ENCODE results near the gene ACTN4. TPM values are rescaled to one million over a fixed set of nuclear protein-coding genes. Genes with fewer than 3 reads are reported as not detected.

The ACTN4 gene
- total RNA-seq, 1 donor from 2014 or later = 975 TPM

- H3K9me3 Mint-ChIP-seq (ENCODE audit: unreplicated experiment) = peaks cover 3% of the 10 kb centered on the region
- H3K36me3 Mint-ChIP-seq (ENCODE audit: unreplicated experiment) = no peaks in the 10 kb centered on the region
- no peak for TF ChIP-seq CTCF (IDR thresholded peaks at IDR 0.05; ENCODE audit: partially characterized antibody, unreplicated experiment)
- H3K27ac Mint-ChIP-seq (ENCODE audit: unreplicated experiment) = peak overlapping the region; percentile 48
- no peak overlapping the region for H3K4me3 Mint-ChIP-seq (ENCODE audit: unreplicated experiment)
- peaks cover 7% of the 10 kb centered on the region for H3K4me1 Mint-ChIP-seq (ENCODE audit: low read depth, unreplicated experiment)
- no peak for DNase-seq
- H3K27me3 Mint-ChIP-seq (ENCODE audit: unreplicated experiment) = peaks cover 4% of the 10 kb centered on the region
Measured at GRCh38 chr19:38635483-38636399, 11.7 kb upstream of the ACTN4 start.

DNA sequence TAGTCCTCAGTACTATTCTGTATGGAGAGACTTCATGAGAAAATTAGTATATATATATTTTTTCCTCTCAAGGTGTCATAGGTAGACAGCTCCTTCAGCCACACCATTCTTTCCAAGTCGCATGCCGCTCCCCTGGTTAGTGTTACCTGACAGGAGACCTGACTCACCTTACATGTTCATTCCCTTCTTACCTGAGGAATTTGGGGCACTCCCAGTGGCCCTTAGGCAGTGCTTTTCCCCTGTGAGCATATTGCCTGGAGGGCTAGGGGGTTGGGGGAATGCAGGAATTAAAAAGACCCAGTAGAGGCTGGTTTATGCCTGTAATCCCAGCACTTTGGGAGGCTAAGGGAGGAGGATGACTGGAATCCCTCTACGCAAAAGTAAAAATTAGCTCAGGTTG lies 9.0 kb upstream of the ACTN4 start:
- Mint-ChIP-seq H3K9me3 (ENCODE audit: unreplicated experiment) (peaks cover under 1% of the 10 kb centered on the region), H3K36me3 (ENCODE audit: unreplicated experiment) (no peaks in the 10 kb centered on the region), H3K27ac (ENCODE audit: unreplicated experiment) (no peak overlapping the region), H3K27me3 (ENCODE audit: unreplicated experiment) (no peaks in the 10 kb centered on the region), H3K4me3 (ENCODE audit: unreplicated experiment) (no peak overlapping the region), H3K4me1 (ENCODE audit: low read depth, unreplicated experiment) (peaks cover 12% of the 10 kb centered on the region)
- no peak for DNase-seq
- TF ChIP-seq CTCF (IDR thresholded peaks at IDR 0.05; ENCODE audit: partially characterized antibody, unreplicated experiment) = no peak

- TF ChIP-seq CTCF (IDR thresholded peaks at IDR 0.05; ENCODE audit: partially characterized antibody, unreplicated experiment) = no peak
- Mint-ChIP-seq H3K36me3 (ENCODE audit: unreplicated experiment) (no peaks in the 10 kb centered on the region), H3K27ac (ENCODE audit: unreplicated experiment) (no peak overlapping the region), H3K9me3 (ENCODE audit: unreplicated experiment) (no peaks in the 10 kb centered on the region), H3K4me1 (ENCODE audit: low read depth, unreplicated experiment) (peaks cover 9% of the 10 kb centered on the region), H3K27me3 (ENCODE audit: unreplicated experiment) (no peaks in the 10 kb centered on the region), H3K4me3 (ENCODE audit: unreplicated experiment) (no peak overlapping the region)
- DNase-seq = no peak
Measured at GRCh38 chr19:38639679-38640078, 7.8 kb upstream of the ACTN4 start.

DNA sequence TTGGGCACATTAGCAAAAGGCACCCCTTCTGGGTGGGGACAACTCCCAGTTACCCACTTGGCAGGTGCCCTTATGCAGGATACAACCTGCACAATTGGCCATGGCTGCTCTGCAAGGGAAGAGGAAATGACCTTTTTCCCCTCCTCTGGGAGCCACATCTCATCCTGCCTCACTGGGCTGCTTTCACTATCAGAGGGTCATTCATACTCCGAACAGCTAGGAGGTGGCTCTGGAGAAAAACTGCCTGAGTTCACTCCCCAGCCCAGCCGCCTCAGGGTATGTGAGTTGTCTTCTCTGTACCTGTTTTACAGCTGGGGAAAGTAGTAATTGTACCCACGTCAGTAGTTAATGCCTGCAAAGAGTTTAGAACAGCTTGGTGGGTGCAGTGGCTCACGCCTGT lies 7.1 kb upstream of the ACTN4 start:
- DNase-seq = no peak
- H3K27ac Mint-ChIP-seq (ENCODE audit: unreplicated experiment) = peak overlapping the region; percentile 52

More for the DNA sequence above, 7.1 kb upstream of the ACTN4 start:
- Mint-ChIP-seq H3K36me3 (ENCODE audit: unreplicated experiment) (no peaks in the 10 kb centered on the region), H3K4me1 (ENCODE audit: low read depth, unreplicated experiment) (peaks cover 7% of the 10 kb centered on the region), H3K27me3 (ENCODE audit: unreplicated experiment) (no peaks in the 10 kb centered on the region), H3K4me3 (ENCODE audit: unreplicated experiment) (no peak overlapping the region), H3K9me3 (ENCODE audit: unreplicated experiment) (peaks cover 2% of the 10 kb centered on the region)
- TF ChIP-seq CTCF (IDR thresholded peaks at IDR 0.05; ENCODE audit: partially characterized antibody, unreplicated experiment) = no peak
